Colonic mucosa (tissue), 4 donors: Measurements from ENCODE around the gene SUCLG2. TPM values are rescaled to one million over a fixed set of nuclear protein-coding genes. Genes with fewer than 3 reads are reported as not detected.

Experiments used
- DNase-seq: peaks from one replicate; pipeline ENCODE4 v3.0.0-alpha.2; 2020
- H3K27ac ChIP-seq: fragments of 200-600 bp; one replicate; pipeline ENCODE4 v1.8.0; 2021
- H3K27me3 ChIP-seq: fragments of 200-600 bp; one replicate; pipeline ENCODE4 v1.8.0; 2021
- H3K36me3 ChIP-seq: fragments of 200-600 bp; one replicate; pipeline ENCODE4 v1.8.0; 2021
- H3K4me1 ChIP-seq: fragments of 200-600 bp; one replicate; pipeline ENCODE4 v1.8.0; 2021; ENCODE audit warnings: mild to moderate bottlenecking
- H3K4me3 ChIP-seq: fragments of 200-600 bp; one replicate; pipeline ENCODE4 v1.8.0; 2021
- H3K9ac ChIP-seq, 2 donors: one replicate each; pipeline ENCODE4 v1.7.0; 2013; ENCODE audit warnings: control low read depth in 2 of 2, low read depth in 2 of 2, low read length in 2 of 2
- H3K9me3 ChIP-seq: fragments of 200-600 bp; one replicate; pipeline ENCODE4 v1.8.0; 2021
- intact Hi-C: fragments of 100-400 bp; cut with DNase I; formaldehyde crosslinking; loops from one replicate; pipeline ENCODE4 v1.14.1; 2022
- total RNA-seq, 2 donors: library from RNA; stranded (reverse); fragmentation: NEBNext Ultra II Directional in 1 of 2; extraction: Animal tissue kit (Norgen Biotek cat#: 25700) in 1 of 2; gene quantifications; one replicate each; pipeline ENCODE4 v1.2.1, GENCODE V29; 2021
- TF ChIP-seq, protein P1 (sequence below): fragments of 200-600 bp; IDR thresholded peaks from one replicate; pipeline ENCODE4 v1.8.0; 2022; ENCODE audit warnings: antibody characterized with exemption, mild to moderate bottlenecking
- donor health status: healthy.
- donor health status: DM: no; HTN: no; CAD: no.
- donor health status: DM: no; HTN: no; CAD: no.

The SUCLG2 gene
- total RNA-seq, 2 donors from 2014 or later, result 114 to 219 TPM

DNA sequence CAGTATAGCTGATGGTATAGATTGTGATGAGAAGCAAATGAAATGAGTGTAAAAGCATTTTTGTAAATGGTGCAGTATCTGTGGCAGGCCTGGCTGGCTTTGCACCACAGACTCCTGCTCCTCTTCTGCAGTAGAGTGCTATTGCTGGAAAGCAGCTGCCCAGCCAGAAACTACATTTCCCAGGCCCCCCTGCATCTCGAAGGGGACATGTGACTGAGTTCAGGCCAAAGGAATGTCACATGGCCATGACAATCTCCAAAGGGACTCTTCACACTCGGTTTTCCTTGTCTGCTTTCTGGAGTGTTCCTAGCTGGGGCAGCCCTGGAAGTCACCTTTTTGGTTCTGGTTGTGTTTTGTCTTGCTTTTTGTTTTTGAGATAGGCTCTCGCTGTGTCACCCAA is 277.1 kb downstream of the SUCLG2 start:
- H3K4me1 ChIP-seq, result no peaks in the 10 kb centered on the region
- H3K9me3 ChIP-seq, result no peaks in the 10 kb centered on the region
- H3K4me3 ChIP-seq, result no peak overlapping the region
- H3K27ac ChIP-seq, result no peak overlapping the region
- no peaks in the 10 kb centered on the region for H3K27me3 ChIP-seq
- no peak overlapping the region for H3K9ac ChIP-seq
- H3K36me3 ChIP-seq, result no peaks in the 10 kb centered on the region
- intact Hi-C loops, result no loop called here
- DNase-seq, result no peak
- TF ChIP-seq, protein P1, sequence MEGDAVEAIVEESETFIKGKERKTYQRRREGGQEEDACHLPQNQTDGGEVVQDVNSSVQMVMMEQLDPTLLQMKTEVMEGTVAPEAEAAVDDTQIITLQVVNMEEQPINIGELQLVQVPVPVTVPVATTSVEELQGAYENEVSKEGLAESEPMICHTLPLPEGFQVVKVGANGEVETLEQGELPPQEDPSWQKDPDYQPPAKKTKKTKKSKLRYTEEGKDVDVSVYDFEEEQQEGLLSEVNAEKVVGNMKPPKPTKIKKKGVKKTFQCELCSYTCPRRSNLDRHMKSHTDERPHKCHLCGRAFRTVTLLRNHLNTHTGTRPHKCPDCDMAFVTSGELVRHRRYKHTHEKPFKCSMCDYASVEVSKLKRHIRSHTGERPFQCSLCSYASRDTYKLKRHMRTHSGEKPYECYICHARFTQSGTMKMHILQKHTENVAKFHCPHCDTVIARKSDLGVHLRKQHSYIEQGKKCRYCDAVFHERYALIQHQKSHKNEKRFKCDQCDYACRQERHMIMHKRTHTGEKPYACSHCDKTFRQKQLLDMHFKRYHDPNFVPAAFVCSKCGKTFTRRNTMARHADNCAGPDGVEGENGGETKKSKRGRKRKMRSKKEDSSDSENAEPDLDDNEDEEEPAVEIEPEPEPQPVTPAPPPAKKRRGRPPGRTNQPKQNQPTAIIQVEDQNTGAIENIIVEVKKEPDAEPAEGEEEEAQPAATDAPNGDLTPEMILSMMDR, result no peak

- Histone ChIP-seq H3K27ac (no peak overlapping the region), H3K27me3 (no peaks in the 10 kb centered on the region), H3K9me3 (no peaks in the 10 kb centered on the region), H3K4me3 (no peak overlapping the region), H3K9ac (no peak overlapping the region), H3K36me3 (no peaks in the 10 kb centered on the region), H3K4me1 (no peaks in the 10 kb centered on the region)
- intact Hi-C loops, result no loop called here
- DNase-seq, result no peak
- TF ChIP-seq, protein P1, result no peak
Measured at GRCh38 chr3:67376416-67376815, 278.0 kb downstream of the SUCLG2 start.

- Histone ChIP-seq H3K36me3 (no peaks in the 10 kb centered on the region), H3K4me3 (no peak overlapping the region), H3K9me3 (no peaks in the 10 kb centered on the region), H3K27me3 (no peaks in the 10 kb centered on the region), H3K27ac (no peak overlapping the region), H3K4me1 (no peaks in the 10 kb centered on the region), H3K9ac (no peak overlapping the region)
- TF ChIP-seq, protein P1, result no peak
- no peak for DNase-seq
- intact Hi-C loops, result no loop called here
Measured at GRCh38 chr3:67375976-67376375, 278.4 kb downstream of the SUCLG2 start.

- DNase-seq, result no peak
Measured at GRCh38 chr3:67362686-67363085, 291.7 kb downstream of the SUCLG2 start.

GRCh38 chr3:67361770-67362169 is 292.6 kb downstream of the SUCLG2 start:
- no peaks in the 10 kb centered on the region for H3K27me3 ChIP-seq
- TF ChIP-seq, protein P1, result no peak
- intact Hi-C loops, result no loop called here
- no peaks in the 10 kb centered on the region for H3K4me1 ChIP-seq
- H3K9me3 ChIP-seq, result no peaks in the 10 kb centered on the region
- no peak for DNase-seq
- no peak overlapping the region for H3K27ac ChIP-seq
- no peak overlapping the region for H3K4me3 ChIP-seq
- no peaks in the 10 kb centered on the region for H3K36me3 ChIP-seq
- H3K9ac ChIP-seq, result no peak overlapping the region

More at GRCh38 chr3:67362686-67363085, 291.7 kb downstream of the SUCLG2 start:
- TF ChIP-seq, protein P1, result no peak
- Histone ChIP-seq H3K27ac (no peak overlapping the region), H3K27me3 (no peaks in the 10 kb centered on the region), H3K36me3 (no peaks in the 10 kb centered on the region), H3K4me1 (no peaks in the 10 kb centered on the region), H3K9ac (no peak overlapping the region), H3K9me3 (no peaks in the 10 kb centered on the region), H3K4me3 (no peak overlapping the region)
- intact Hi-C loops, result no loop called here

- no peaks in the 10 kb centered on the region for H3K27me3 ChIP-seq
- no peaks in the 10 kb centered on the region for H3K4me1 ChIP-seq
- TF ChIP-seq, protein P1, result no peak
Measured at GRCh38 chr3:67361323-67361722, 293.1 kb downstream of the SUCLG2 start.

More at GRCh38 chr3:67361323-67361722, 293.1 kb downstream of the SUCLG2 start:
- no peaks in the 10 kb centered on the region for H3K36me3 ChIP-seq
- no peak for DNase-seq
- intact Hi-C loops, result no loop called here
- no peak overlapping the region for H3K4me3 ChIP-seq
- H3K9ac ChIP-seq, result no peak overlapping the region
- no peaks in the 10 kb centered on the region for H3K9me3 ChIP-seq
- H3K27ac ChIP-seq, result no peak overlapping the region
